Islet precursor cell (in vitro differentiated cells): Measurements from ENCODE around the gene ABCC5.
"Not testable (repeated sequence)": the region's sequence is repeated elsewhere in the genome, so short reads cannot be mapped to it uniquely, and the experiment has no call there.

ENCODE experiments used
- DNase-seq: peaks from one replicate; pipeline ENCODE4 v3.0.0-alpha.2; 2018

Gene ABCC5

GRCh38 chr3:184017672-184018423 lies at the start of gene ABCC5:
Gene ABCC5, minus strand, starts transcription at chr3:184017884. Its CDS starts 3,492 bp downstream, at chr3:184014392.
- DNase-seq = peak; percentile 98

GRCh38 chr3:184066211-184066610 lies 48.5 kb upstream of the ABCC5 start:
- DNase-seq = no peak

GRCh38 chr3:184062637-184063036 lies 45.0 kb upstream of the ABCC5 start:
- DNase-seq = no peak

- no peak for DNase-seq
Measured at GRCh38 chr3:184059424-184059823, 41.7 kb upstream of the ABCC5 start.

GRCh38 chr3:184058029-184058428 lies 40.3 kb upstream of the ABCC5 start:
- no peak for DNase-seq

- no peak for DNase-seq
Measured at GRCh38 chr3:184052767-184053166, 35.1 kb upstream of the ABCC5 start, which contains the start of gene HTR3C. Gene HTR3C, plus strand, starts transcription at chr3:184053047. Its CDS starts 34 bp downstream, at chr3:184053081.

GRCh38 chr3:184050217-184050847 lies 32.6 kb upstream of the ABCC5 start:
- no peak for DNase-seq

- DNase-seq = no peak
Measured at GRCh38 chr3:184045995-184046394, 28.3 kb upstream of the ABCC5 start.

- DNase-seq = no peak
Measured at GRCh38 chr3:184042617-184043016, 24.9 kb upstream of the ABCC5 start.

GRCh38 chr3:184040010-184040409 lies 22.3 kb upstream of the ABCC5 start:
- peak; percentile 72 for DNase-seq

- DNase-seq = no peak
Measured at GRCh38 chr3:184039414-184039813, 21.7 kb upstream of the ABCC5 start.

- not testable (repeated sequence) for DNase-seq
Measured at GRCh38 chr3:184038307-184038706, 20.6 kb upstream of the ABCC5 start.

GRCh38 chr3:184037816-184038215 lies 20.1 kb upstream of the ABCC5 start:
- DNase-seq = no peak

- DNase-seq = peak; percentile 10
Measured at GRCh38 chr3:184031187-184031792, 13.6 kb upstream of the ABCC5 start, which contains the start of gene HTR3D. Gene HTR3D, plus strand, starts transcription at chr3:184031742. Its CDS starts 0 bp downstream, at chr3:184031742.

- DNase-seq = peak; percentile 6
Measured at GRCh38 chr3:184030536-184030935, 12.9 kb upstream of the ABCC5 start.

- no peak for DNase-seq
Measured at GRCh38 chr3:184029443-184029842, 11.8 kb upstream of the ABCC5 start.

GRCh38 chr3:184028275-184028890 lies 10.7 kb upstream of the ABCC5 start:
- DNase-seq = not testable (repeated sequence)

- not testable (repeated sequence) for DNase-seq
Measured at GRCh38 chr3:184025256-184025655, 7.6 kb upstream of the ABCC5 start.

GRCh38 chr3:184022323-184022722 lies 4.6 kb upstream of the ABCC5 start:
- DNase-seq = no peak

- no peak for DNase-seq
Measured at GRCh38 chr3:184018424-184018973, 815 bp upstream of the ABCC5 start.

GRCh38 chr3:184016811-184017671 lies 643 bp downstream of the ABCC5 start:
- DNase-seq = peak; percentile 83

- DNase-seq = no peak
Measured at GRCh38 chr3:184016169-184016570, 1.5 kb downstream of the ABCC5 start.
